Uterus (tissue), 2 donors: Measurements from ENCODE around the gene NEB.

Experiments used
- POLR2A ChIP-seq, 2 donors: fragments of 450-650 bp; IDR thresholded peaks; one replicate each; pipeline ENCODE4 v1.6.1; 2016; ENCODE audit warnings: antibody characterized with exemption in 2 of 2, mild to moderate bottlenecking in 1 of 2, moderate library complexity in 1 of 2
- TF ChIP-seq, protein P1 (sequence below), 4 experiments: fragments of 200-600 bp in 2 of 4; fragments of 450-650 bp in 2 of 4; sonication (generic) in 2 of 4; IDR thresholded peaks; one replicate each; pipeline ENCODE4 v1.5.1; 2016 to 2019; ENCODE audit warnings: antibody characterized with exemption in 4 of 4, mild to moderate bottlenecking in 2 of 4, moderate library complexity in 1 of 4

DNA sequence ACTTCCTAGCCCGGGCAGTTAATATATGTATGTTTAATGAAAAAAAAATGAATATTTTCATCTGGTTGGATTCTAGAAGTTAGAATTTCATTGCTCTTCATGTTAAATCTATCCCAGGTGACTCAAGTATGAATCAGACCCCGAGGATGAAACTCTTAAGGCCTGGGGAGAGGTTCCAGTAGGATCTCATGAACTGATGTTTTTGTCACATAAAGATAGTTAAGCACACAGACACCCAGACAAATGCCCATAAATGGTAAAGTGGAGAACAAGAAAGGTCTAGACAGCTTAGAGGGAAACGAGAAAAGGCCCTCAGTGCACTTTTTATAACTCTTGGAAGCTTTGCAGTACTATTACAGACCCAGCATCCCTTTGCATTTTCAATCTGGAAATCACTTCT is 210.4 kb downstream of the NEB start:
- TF ChIP-seq, protein P1, sequence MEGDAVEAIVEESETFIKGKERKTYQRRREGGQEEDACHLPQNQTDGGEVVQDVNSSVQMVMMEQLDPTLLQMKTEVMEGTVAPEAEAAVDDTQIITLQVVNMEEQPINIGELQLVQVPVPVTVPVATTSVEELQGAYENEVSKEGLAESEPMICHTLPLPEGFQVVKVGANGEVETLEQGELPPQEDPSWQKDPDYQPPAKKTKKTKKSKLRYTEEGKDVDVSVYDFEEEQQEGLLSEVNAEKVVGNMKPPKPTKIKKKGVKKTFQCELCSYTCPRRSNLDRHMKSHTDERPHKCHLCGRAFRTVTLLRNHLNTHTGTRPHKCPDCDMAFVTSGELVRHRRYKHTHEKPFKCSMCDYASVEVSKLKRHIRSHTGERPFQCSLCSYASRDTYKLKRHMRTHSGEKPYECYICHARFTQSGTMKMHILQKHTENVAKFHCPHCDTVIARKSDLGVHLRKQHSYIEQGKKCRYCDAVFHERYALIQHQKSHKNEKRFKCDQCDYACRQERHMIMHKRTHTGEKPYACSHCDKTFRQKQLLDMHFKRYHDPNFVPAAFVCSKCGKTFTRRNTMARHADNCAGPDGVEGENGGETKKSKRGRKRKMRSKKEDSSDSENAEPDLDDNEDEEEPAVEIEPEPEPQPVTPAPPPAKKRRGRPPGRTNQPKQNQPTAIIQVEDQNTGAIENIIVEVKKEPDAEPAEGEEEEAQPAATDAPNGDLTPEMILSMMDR (IDR thresholded peaks at IDR 0.05) = no peak
- no peak for TF ChIP-seq POLR2A (IDR thresholded peaks at IDR 0.05)
